Activated CD8-positive, alpha-beta memory T cell treated with anti-CD3 and anti-CD28 coated beads, Interleukin-2, amount 50 U/mL, for 4 hours (primary cell): ENCODE measurements around the gene ESPN.
"Not testable (repeated sequence)": the region's sequence is repeated elsewhere in the genome, so short reads cannot be mapped to it uniquely, and the experiment has no call there.

Experiments used
- DNase-seq: peaks from one replicate; pipeline ENCODE4 v3.0.0-alpha.2; 2020

ESPN gene

GRCh38 chr1:6429660-6430411 lies 5.3 kb downstream of the ESPN start:
- not testable (repeated sequence) for DNase-seq

DNA sequence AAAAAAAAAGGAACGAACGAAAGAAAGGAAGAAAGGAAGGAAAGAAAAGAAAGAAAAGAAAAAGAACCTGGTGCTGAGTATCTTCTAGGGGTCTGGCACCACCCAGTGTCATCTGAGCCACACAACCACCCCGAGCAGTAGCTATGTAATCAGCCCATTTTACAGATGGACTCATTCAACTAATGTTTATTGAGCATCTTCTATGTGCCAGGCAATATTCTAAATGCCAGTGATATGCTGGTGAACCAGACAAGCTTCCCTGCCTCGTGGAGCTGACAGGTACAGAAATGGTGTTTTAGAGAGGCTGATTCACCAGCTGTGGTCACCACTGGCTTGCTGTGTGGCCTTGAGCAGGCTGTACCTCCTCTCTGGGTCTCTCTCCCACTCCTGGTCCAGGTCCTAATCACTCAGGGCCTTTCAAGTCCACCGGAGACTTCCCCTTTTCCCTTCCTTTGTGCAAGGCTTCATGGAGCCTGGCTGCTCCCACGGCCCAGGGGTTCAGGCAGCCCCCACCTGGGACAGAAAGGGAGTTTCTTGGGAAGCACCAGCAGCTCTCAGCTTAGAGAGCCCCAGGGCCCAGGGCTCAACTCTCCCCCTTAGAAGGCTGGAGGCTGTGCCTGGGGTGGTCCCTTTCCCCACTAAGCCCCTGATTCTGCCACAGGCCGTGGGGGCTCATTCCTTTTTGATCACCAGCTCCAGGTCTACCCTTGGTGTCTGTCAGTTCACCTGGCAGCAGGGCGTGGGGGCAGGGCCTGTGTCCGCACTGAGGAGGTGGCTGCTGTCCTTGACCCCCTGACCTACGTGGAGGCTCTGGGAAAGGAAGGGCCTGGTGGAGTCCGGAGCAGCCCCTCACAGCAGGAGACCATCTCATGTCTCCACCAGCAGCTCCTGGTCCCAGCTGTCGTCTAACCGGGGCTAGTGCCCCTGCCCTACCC lies 7.3 kb downstream of the ESPN start:
- DNase-seq = not testable (repeated sequence)

DNA sequence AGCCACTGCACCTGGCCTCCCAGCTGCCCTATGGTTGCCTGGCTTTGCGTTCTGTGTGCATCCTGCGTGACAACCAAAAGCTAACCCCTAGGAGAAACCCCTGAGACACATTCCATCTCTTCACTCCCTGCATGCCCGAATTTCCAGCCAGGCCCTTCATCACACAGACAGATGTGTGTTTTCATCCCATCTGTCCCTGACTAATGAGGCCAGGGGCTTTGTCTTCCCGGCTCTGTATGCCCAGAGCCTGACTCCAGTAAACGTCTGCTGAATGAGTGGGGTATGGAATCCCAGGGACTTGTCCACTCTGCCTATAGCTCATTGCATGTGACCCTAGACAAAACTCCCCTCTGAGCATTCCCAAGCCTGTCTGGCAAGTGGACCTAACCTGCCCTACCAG lies 9.6 kb downstream of the ESPN start:
- no peak for DNase-seq

DNA sequence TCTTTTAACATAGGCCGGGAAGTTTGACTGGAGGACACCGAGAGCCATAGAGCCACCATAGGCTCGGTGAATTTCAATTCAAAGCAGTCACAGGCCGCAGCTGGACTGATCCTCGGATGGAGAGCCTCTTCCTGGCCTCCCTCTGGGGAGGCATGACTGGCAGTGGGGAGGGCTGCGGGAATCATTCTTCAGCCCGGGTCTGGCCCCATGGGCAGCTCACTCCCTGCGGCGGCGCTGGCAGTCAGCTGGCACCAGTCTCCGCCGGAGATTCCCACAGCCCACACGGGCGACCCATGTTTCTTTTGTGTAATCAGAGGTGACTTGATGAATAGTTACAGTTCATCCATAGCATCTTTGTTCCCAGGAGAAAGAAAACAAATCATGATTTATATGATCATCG lies 10.6 kb downstream of the ESPN start:
- DNase-seq = no peak

GRCh38 chr1:6435547-6435946 lies 11.0 kb downstream of the ESPN start:
- DNase-seq = no peak

GRCh38 chr1:6436277-6436676 lies 11.7 kb downstream of the ESPN start:
- not testable (repeated sequence) for DNase-seq

DNA sequence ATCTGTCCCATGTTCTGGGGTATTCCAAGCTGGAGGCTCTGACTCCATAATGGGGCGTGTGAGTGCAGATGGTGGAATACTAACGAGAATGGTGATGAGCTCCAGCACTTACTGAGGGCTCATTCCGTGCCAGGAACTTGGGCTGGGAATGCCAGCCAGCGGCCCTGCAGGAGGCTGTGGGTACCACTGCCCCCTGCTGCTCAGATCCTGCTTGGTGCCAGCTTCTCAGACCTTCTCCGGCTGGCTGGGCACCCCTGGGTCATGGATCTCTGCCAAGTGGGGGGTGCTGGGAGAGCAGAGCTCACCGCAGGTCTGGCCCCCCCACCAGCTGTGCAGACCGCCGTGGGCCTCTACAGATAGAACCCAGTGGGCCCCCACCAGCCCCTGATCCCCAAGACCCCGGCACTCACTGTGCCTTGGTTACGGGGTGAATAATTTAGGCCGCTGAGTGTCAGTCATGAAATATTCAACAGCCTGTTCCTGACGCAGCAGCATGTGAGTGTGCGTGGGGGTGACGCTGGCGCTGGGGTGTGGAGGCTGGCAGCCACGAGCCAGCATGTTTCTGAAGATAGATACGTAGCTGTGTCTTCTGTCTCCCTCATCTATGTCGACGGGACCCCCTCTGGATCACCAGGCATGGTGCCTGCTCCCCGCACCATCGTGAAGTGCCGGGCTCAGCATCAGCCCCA lies 12.6 kb downstream of the ESPN start:
- DNase-seq = not testable (repeated sequence)

DNA sequence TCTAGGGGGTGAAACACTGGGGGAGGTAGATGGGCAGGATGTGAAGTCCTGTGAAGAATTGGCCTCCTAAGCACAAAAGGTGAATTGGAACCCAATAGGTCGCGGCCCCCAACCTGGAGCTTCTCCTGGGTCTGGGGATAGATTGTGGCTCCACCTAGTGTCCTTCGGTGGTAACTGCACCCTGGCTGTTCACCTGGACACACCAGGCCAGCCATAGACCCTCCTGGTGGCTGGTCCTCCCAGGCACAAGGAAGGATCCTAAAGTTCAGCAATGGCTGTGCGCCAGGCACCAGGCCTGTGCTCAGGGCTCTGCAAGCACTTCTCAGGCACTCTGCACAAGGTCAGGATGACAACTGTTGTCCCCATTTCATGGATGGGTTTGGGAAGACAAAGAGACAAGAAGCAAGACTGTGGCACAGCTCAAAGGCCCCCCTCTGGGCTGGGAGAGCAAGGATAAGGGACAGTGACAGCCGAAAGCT lies 13.5 kb downstream of the ESPN start:
- DNase-seq = peak; percentile 74

- peak; percentile 74 for DNase-seq
These were observed 15.9 kb downstream of the ESPN start for GRCh38 chr1:6440198-6441126.

- no peak for DNase-seq
These were observed 17.0 kb downstream of the ESPN start for GRCh38 chr1:6441586-6441985.

DNA sequence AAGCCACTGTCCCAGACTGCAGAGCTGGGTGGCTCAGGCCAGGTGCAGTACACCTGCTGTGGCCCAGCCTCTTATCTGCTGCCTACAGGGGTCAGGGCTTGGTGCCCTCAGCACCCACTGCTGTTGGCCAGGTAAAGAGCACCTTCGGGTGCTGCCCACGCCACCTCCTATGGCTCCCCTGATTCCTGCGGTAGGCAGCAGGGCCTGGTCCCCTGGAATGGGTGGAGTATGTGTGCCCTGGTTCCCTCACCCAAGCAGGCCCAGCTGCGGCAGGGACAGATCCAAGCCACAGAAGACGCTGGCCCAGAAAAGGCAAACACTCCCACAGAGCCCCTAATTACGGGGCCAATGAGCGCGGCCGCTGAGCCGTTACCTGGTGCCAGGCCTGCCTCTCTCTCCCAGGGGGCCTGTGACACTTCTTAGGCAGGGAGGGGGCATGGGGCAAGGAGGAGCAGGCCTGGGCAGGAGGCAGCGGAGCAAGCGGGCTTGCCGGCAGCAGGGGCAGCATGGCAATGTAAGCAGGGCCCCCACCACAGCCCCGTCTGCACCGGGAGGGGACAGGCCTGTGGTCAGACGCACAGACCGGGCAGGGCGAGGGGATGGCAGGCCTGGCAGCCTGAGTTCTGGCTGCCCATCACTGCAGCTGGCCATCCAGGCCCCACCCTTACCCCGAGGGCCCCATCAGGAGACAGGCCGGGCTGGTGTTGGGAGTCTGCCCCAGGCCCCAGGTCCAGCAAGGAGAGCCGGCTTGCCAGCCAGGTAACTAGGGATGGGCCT lies 19.0 kb downstream of the ESPN start:
- DNase-seq = no peak

DNA sequence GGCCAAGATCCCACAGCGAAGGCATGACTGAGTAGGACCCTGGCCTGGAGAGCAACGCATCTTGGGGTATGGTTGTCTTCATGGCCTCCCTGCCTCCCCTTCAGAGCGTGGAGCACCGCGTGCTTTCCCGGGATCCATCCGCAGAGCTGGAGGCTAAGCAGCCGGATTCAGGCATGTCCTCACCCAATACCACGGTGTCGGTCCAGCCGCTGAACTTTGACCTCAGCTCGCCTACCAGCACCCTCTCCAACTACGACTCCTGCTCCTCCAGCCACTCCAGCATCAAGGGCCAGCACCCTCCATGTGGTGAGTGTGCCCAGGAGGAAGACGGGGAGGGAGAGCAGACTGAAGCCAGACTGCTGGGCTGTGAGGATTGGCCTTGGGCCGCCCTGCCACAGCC lies 19.8 kb downstream of the ESPN start:
- no peak for DNase-seq

- DNase-seq = peak; percentile 43
These were observed 20.6 kb downstream of the ESPN start for GRCh38 chr1:6445062-6445763.

- DNase-seq = not testable (repeated sequence)
These were observed 21.4 kb downstream of the ESPN start for GRCh38 chr1:6445929-6446328.

DNA sequence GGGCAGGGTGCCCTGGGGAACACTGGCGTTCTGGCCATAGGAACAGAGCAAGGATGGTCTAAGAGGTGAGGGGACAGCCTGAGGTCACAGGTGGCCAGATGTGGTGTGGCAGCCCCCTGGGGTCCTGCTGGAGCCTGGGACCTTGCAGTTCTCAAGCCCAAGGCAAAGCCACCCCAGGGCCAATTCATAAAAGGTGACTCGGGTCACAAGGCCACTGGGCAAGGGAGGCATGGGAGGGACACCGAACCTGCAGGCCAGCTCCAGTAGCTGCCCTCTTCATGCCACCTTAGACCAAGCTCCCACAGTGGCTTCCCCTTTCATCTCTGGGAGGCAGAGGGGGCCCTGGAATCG lies 22.1 kb downstream of the ESPN start:
- no peak for DNase-seq

DNA sequence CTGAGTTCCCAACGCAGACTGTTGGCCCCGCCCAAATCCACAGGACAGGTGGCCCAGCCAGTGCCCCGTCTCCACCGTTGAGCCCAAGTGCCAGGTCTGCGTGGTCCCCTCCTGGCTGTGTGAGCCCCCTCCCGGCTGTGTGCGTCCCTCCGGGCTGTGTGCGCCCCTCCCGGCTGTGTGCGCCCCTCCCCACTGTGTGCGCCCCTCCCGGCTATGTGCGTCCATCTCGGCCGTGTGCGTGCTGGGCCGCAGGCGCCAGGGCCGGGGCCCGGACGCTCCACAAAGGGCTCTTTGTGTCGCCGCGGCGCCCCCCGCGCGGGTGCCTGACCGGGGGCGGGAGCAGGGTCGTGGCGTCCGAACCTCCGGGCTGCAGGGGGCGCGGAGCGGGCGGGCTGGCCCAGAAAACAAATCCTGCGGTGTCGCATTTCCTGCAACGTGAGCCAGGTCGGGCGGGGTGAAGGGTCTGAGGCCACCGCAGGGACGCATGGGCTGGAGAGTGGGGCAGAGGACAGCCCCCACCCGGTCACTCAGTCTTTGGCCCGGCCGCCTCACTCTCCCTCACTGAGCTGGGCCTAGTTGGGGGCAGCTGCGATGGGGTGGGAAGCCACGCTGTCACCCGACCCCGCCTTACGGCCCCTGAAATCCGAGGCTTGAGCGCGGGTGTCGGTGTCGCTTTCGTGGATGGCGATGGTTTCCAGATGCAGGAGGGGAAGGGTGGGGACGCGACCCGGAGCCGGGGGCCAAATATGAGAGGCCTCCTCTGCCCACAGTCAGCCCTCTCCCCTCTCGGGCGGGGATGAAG lies 22.6 kb downstream of the ESPN start:
- DNase-seq = no peak

DNA sequence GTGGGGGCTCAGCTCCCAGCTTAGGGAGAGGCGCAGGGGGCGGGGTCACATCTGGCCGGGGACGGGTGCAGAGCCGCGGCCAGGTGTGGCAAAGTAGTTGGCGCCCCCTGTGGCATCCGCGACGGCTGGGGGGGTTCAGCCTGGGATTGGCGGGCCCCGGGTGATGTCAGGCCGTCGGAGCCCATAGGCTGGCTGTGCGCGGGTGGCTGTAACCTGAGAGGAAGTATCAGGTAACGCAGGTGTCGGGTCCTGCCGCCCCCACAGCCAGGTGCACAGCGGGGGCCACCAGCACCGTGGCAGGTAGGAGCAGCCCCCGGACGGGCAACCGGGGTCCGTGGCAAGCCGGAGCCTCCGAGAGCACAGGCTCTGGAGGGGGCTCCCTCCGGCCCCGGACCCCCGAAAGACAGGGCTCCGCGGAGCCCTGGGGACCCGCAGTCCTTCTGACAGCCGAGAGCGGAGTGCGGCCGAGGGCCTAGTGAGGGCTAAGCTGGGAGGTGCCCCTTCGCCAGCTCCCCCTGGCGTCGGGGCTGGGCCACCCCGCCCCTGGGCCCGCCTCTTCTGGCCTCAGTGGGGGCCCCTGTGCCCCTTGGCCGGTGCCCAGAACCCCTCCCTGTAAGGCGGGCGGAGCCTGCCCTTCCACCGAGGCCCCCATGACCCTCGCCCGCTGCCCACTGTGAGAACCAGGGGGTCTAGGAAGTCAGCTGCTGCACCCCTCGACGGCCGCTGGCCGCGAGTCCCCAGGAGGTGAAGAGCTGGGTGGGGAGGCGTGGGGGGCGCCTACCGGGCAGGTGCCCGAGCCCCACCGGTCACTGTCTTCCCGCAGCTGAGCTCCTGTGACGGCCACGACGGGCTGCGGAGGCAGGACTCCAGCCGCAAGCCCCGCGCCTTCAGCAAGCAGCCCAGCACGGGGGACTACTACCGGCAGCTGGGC lies 23.5 kb downstream of the ESPN start:
- DNase-seq = peak; percentile 59

- DNase-seq = no peak
These were observed 24.4 kb downstream of the ESPN start for GRCh38 chr1:6448749-6449631.
